ENCODE data around the gene GALR3. TPM values are rescaled to one million over a fixed set of nuclear protein-coding genes. Genes with fewer than 3 reads are reported as not detected.

GALR3 gene
- total RNA-seq, 3 donors from 2014 or later = not detected

- intact Hi-C loops (cut with DNase I, micrococcal nuclease) = no loop called here
- no peak for ATAC-seq
- Histone ChIP-seq H3K36me3 (ENCODE audit: low read depth) (no peaks in the 10 kb centered on the region), H3K9me3 (no peaks in the 10 kb centered on the region), H3K4me3 (peak overlapping the region; percentile 19), H3K4me1 (ENCODE audit: low read depth) (peaks cover 22% of the 10 kb centered on the region)
- TF ChIP-seq CTCF (IDR thresholded peaks at IDR 0.05) = no peak
- DNase-seq = no peak
These were observed 14.9 kb upstream of the GALR3 start for GRCh38 chr22:37808294-37808657.

- no peaks in the 10 kb centered on the region for H3K36me3 ChIP-seq (ENCODE audit: low read depth)
- no peak for TF ChIP-seq CTCF (IDR thresholded peaks at IDR 0.05)
- peaks cover 22% of the 10 kb centered on the region for H3K4me1 ChIP-seq (ENCODE audit: low read depth)
- intact Hi-C loops (cut with DNase I, micrococcal nuclease) = no loop called here
- H3K4me3 ChIP-seq = no peak overlapping the region
- DNase-seq (no peak), ATAC-seq (no peak)
- H3K9me3 ChIP-seq = no peaks in the 10 kb centered on the region
These were observed 13.4 kb upstream of the GALR3 start for GRCh38 chr22:37809672-37810333.

GRCh38 chr22:37811867-37812266 is 11.3 kb upstream of the GALR3 start:
- DNase-seq (no peak), ATAC-seq (no peak)
- Histone ChIP-seq H3K36me3 (ENCODE audit: low read depth) (no peaks in the 10 kb centered on the region), H3K4me3 (no peak overlapping the region), H3K4me1 (ENCODE audit: low read depth) (peaks cover 16% of the 10 kb centered on the region), H3K9me3 (no peaks in the 10 kb centered on the region)
- no peak for TF ChIP-seq CTCF (IDR thresholded peaks at IDR 0.05)
- intact Hi-C loops (cut with DNase I, micrococcal nuclease) = no loop called here

GRCh38 chr22:37812869-37813678 is 10.1 kb upstream of the GALR3 start:
- DNase-seq = no peak
- Histone ChIP-seq H3K4me3 (no peak overlapping the region), H3K36me3 (ENCODE audit: low read depth) (no peaks in the 10 kb centered on the region), H3K4me1 (ENCODE audit: low read depth) (peaks cover 12% of the 10 kb centered on the region), H3K9me3 (no peaks in the 10 kb centered on the region)
- intact Hi-C loops (cut with DNase I, micrococcal nuclease) = no loop called here
- ATAC-seq = no peak
- TF ChIP-seq CTCF (IDR thresholded peaks at IDR 0.05) = no peak

- Histone ChIP-seq H3K4me3 (no peak overlapping the region), H3K36me3 (ENCODE audit: low read depth) (no peaks in the 10 kb centered on the region), H3K9me3 (no peaks in the 10 kb centered on the region), H3K4me1 (ENCODE audit: low read depth) (peaks cover 15% of the 10 kb centered on the region)
- no peak for DNase-seq
- no peak for TF ChIP-seq CTCF (IDR thresholded peaks at IDR 0.05)
- no peak for ATAC-seq
- intact Hi-C loops (cut with DNase I, micrococcal nuclease) = loop anchor here (5.0 kb wide), 2 partner anchors 47 to 152 kb away; no protein-coding TSS in a partner anchor
These were observed 7.6 kb upstream of the GALR3 start for GRCh38 chr22:37815593-37815992.

Data from mucosa of descending colon (tissue), 3 donors.